ENCODE data around the gene CFAP99.

The CFAP99 gene

DNA sequence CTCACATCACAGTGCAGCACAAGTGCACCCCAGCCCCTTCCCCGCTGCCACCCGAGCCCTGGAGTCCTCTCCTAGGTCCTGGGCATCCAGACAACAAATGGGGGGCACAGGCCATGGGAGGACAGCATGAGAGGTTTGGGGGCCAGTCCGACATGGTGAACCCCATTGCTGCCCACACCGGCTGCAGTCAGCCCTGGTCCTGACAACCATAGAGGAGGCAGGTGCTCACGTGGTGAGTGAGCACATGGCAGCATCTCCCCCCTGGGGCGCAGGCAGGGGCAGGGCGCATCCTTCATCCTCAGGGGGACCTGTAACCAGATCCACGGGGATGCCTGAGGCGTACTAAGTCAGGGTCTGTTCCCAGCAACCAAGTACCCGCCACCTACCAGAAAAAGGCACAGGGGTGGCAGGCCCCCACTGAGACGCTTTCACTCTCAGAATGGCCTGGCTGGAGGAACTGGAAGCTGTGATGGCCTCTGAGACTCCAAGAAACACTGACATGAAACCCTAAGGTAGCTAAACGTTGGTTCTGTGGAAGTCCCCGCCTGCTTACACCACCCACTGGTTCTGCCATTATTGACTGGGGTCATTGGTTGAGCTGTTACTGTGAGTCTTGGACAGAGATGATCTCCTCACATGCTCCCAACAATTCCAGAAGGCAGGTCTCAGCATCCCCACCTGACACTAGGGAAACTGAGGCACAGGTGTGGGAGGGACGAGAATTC lies 6.8 kb upstream of the CFAP99 start:
- peak in 1 of 3 experiments; percentile 23 for DNase-seq (ENCODE audit: low read depth in 3 of 3)

DNA sequence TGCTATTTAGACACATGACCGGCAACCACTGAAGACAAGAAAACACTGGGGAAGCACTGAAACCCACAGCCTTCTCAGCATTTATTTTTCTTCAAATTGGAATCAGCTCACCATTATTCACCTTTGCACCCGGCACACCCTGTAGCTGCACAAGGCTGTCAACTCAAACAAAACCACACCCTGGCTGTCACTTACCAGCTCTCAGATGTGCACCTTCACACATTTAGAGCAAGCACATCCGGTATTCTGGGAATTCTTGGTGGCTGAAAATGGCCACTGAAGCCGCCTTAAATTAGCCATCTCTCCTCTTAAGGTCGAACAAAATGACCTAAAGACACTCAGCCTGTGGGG lies 6.2 kb upstream of the CFAP99 start:
- DNase-seq (ENCODE audit: low read depth in 3 of 3): peak; percentile 50 to 61 (median 53)

DNA sequence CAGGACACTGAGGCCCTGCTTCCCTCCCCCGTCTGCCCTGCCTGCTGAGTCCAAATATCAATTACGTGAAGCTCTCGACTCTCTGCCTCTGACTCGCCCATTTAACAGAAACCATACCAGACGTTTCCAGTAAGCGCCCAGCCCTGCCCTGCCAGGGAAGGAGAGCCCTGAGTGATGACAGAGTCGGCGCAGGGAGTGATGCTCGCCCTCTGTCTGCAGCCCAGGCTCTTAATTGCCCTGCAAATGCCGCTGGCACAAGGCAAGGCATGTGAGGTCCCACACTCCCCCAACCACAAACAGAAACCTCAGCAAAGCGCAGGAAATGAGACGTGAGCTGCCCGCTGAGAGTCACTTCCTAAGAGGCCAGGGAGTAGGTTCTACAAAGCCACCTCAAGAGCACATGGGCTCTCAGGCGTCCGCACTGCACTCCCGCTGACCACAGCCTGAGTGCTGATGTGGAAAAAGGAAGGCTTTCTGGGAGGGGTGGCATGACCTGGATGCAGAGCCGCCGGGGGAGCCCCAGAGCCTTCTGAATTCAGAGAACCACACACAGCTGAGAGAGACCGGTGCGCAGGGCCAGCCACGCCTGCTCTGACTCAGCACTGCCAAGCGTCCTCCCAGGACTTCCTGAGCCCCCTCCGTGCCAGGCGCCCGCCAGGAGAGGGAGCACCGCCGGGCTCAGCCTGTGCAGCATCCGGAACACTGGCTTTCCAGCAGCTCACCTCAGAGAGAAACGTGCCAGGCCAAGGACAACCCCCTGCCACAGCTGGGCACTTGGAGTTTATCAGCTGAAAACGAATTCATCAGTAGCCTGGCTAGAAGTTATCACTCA lies 5.7 kb upstream of the CFAP99 start:
- DNase-seq (ENCODE audit: low read depth in 3 of 3): peak; percentile 53 to 82 (median 63)

DNA sequence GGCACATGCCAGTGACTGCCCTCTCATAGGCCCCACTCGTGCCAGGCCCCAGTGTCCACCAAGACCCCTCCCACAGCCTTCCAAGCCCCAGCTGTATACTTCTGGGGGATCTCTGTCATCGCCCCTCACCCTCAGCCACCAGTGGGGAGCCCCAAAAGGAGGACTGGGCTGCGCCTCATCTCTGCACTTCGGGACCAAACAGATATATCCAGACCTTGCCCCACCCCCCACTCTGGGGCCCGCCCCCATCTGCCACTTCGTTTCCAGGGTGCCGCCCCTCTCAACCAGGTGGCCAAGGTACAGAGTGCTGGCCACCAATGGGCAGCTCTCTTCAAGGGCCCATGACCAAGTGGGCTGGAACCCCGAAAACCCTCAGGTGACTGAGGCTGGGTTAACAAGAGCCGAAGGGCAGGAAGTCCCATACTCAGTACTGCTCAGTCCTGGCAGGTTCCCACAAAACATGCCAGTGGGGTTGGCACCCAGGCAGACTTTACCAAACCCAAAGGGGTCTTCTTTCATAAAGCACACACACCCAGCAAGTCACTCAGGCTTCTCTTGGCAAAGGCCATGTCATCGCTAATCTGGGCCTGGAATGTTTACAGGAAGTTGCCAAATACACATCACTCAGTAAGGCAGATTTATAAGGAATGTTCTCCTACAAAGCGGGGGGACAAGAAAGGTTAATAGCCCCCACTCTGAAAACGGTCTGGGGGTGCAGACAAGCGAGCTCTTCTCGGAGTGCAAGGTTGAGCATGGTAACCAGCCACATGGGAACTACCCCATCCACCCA lies 4.7 kb upstream of the CFAP99 start:
- peak in 1 of 3 experiments; percentile 28 for DNase-seq (ENCODE audit: low read depth in 3 of 3)

DNA sequence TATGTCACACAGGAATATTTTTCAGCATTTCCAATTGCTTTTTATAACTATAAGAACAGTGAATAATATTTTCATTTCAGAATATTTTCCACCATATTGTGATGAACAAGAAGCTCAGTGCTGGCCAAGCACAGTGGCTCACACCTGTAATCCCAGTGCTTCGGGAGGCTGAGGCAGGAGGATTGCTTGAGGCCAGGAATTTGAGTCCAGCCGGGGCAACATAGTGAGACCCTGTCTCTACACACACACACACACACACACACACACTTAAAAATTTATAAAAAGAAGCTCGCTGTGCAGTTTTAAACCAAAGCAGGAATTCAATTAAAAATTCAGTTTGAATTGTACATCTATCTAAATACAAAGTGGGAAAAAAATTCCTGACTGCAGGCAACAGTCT lies 3.5 kb upstream of the CFAP99 start:
- no peak for DNase-seq (ENCODE audit: low read depth in 3 of 3)

DNA sequence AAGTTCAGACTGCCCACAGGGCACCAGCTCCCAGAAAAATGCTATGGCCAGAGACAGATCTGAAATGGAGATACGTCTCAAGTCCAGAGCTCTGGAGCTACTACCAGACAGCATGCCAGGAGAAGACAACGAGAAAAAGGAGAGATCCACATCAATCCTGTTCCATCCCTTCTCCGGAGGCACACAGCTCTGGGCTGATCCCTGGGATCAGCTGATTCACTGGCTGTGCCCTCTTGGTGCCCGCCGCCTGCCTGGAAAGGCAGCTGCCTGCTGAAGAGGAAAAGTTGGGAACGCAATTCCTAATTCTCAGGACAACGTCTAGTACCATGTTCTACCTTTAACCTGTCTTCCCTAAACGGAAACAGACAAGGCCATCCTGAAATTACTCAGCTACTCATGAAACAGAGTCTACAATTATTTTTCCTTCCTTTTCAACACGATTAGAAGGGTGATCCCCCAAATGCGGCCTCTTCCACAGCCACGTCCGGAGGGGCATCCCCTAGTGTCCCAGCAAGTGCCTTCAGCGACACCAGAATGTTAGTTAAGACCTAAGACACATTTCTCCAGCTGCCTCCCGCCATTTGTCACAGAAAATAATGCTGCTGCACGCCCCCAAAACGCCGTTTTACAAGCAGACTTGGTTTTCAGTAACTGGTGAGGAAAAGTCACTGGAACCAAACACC lies 2.7 kb upstream of the CFAP99 start:
- DNase-seq (ENCODE audit: low read depth in 3 of 3): no peak

DNA sequence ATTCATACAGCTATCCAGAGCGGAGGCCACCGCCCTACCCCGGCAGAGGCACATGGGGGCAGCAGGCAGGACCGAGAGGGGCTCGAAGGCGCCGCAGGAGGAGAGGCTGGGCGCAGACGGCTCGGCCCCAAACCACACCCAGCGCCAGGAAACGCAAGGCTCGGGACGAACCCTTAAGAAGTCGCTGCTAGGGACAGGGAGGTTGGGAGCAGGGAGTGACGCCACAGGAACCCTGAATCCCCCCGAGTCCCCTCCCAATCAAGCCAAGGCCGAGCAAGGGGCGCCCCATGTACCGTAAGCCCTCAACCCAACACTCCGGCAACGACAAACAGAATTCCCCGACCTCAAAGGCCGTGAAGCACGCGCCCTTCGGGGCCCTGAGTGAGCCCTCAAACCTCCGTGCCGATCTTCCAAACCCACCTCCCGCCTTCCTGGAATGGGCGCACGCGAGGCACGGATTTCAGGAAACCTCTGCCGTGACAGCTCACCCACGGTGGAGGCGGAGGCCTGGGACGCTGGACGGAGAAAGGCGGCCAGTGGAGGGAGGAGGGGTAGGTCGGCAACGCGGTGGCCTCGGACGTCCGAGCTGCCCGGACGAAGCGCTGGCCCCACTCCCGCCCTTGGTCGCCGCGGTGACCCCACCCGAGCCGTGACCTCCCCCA lies 2.1 kb upstream of the CFAP99 start:
- DNase-seq (ENCODE audit: low read depth in 3 of 3): peak in 1 of 3 experiments; percentile 18

DNA sequence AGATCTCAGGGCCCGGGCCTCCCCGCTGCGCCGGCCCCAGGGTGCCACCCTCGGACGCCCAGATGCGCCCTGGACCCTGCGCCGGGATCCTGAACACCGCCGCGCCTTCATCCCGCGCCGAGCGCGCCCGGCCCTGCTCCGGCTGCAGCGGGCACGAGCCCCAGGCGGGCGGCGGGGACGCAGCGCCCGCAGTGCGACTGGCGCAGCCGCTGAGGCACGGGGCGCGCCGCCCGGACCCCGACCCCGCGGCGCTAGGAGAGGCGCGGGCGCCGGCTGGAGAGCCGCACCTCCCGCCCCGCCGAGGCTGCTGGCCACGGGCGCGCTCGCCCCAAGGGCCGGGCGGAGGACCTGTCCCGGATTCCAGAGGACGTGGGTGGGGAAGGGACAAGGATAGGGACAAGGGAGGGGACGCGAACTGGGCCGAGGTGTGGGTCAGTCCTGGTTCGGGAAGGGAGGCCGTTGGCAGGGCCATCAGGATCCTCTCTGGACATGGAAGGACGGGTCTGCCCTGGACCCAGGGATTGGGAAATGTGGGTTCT lies 1.5 kb upstream of the CFAP99 start:
- peak in 1 of 3 experiments; percentile 14 for DNase-seq (ENCODE audit: low read depth in 3 of 3)

DNA sequence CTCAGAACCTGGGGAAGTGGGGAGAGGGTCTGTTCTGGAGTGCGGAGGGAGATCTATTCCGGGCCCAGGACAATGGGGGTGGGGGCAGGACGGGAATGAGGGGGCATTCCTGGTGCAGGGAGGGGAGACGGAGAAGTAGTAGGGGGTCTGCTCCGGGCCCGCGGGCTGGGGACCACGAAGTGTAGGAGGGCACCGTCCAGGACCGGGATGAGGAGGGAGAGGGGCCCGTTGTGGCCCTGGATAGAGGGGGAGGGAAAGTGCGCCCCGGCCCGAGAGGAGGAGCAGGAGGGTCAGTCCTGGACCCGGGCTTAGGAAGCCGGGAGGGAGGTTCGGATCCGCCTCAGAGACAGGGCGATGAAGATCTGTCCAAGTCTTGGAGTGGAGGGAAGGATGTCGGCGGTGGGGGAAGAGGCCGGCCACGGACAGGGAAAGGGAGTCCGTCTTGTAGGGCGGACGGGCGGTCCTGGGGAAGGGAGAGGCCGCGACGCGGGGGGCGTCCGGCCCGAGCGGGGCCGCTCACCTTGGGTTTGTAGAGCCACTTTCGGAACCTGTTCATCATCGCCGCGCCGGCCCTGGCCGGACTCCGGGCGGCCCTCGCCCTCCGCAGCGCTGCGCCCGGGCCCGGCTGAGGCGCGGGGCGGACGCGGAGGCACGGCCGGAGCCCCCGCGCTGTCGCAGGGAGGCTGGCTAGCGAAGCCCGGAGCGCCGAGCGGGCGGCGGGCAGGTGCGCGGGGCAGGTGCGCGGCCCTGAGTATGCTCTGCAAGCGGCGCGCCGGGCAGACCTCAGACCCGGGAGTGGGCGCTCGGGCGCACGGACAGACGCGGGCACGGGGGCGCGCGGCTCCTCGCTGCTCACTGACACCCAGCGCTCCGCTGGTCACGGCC lies 748 bp upstream of the CFAP99 start, which contains the start of gene ZFYVE28:
Gene ZFYVE28 (minus strand): TSS at position 881 of the 885 bp plus-strand sequence. CDS start 322 bp downstream, at position 559.
- no peak for DNase-seq (ENCODE audit: low read depth in 3 of 3)

DNA sequence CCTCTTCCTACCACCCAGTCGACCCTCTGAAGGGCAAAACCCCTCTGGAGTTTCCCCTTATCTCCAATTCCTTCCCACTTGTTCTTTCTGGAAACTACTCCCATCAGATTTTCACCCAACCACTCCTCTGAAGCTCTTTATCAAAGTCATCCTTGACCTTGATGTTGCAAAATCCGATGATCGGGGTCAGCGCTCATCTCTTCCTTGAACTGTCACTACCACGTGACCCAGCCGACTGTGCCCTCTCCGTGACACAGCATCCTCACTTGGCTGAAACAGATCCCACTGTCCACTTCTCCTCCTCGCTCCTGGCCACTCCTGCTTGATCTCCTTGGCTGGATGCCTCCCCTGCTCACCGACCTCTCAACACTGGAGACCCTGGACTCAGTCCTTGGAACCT lies 1.1 kb downstream of the CFAP99 start:
- no peak for DNase-seq (ENCODE audit: low read depth in 3 of 3)

DNA sequence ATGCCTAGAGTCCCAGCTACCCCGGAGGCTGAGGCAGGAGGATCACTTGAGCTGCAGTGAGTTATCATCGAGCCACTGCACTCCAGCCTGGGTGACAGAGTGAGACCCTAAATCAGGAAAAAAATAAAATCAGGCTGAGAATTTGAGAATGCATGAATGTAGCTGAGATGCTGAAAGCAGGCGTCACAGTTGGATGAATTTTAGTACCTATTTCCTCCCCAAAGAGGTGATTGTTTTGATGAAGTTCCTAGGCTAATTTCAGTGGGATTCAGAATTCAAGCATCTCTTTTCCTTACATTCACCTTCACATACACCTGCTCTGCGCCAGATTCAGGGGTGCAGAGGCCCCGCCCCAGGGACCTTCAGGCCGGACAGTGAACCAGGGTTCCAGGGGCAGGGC lies 3.2 kb downstream of the CFAP99 start:
- DNase-seq (ENCODE audit: low read depth in 3 of 3): no peak

DNA sequence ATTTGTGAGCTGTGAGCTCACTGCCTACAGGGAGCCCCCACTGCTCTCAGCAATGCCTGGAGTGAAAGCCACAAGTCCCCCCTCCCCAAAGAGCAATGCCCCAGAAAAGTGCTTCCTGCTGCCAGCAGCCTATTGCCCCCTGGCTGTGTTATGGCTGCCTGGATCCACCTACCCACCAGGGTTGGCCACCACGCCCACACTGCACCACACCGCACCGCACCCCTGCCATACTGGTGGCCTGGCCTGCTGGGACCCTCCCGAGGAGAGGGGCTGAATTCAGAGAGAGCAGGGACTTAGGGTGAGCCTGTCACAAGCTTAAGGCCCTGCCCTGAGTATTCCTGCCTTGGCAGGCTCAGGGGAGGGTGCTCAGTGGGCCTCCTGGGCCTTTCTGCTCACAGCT lies 4.3 kb downstream of the CFAP99 start:
- DNase-seq (ENCODE audit: low read depth in 3 of 3): no peak

DNA sequence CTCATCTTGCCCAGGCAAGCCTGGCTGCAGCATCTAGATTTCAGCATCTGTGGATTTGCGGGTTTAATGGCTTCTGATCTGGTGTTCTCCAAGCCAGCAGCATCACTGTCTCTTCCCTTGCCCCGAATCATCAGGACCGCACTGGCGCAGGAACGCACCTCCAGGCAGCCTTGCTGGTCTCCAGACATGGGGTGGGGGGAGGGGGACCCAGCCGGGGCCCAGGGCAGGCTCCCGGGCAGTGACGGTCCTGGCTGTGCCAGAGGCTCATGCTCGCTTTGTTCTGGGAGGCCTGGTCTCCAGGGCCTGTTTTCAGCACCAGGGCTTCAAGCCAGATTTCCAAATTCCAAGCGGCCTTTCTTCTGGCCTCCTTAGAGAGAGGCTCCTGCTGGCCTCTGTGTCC lies 4.9 kb downstream of the CFAP99 start:
- DNase-seq (ENCODE audit: low read depth in 3 of 3): no peak

DNA sequence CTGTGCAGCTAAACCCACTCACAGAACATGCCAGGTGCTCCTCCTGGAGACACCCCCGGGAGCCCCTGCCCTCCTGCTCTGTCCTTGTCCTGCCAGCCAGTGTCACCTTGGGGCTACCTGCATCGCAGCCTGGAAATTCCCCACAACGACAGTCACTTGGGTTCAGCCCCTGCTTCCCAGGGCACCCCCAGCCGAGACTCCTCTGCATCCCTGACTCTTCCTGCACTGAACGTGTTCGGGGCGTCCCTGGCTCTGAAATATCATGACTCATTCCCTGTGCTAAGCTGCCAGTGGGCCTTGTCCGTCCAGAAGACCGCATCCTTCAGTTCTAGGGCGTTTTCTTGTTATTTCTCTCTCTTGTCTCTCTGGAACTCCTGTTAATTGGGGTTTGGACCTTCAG lies 5.8 kb downstream of the CFAP99 start:
- no peak for DNase-seq (ENCODE audit: low read depth in 3 of 3)

DNA sequence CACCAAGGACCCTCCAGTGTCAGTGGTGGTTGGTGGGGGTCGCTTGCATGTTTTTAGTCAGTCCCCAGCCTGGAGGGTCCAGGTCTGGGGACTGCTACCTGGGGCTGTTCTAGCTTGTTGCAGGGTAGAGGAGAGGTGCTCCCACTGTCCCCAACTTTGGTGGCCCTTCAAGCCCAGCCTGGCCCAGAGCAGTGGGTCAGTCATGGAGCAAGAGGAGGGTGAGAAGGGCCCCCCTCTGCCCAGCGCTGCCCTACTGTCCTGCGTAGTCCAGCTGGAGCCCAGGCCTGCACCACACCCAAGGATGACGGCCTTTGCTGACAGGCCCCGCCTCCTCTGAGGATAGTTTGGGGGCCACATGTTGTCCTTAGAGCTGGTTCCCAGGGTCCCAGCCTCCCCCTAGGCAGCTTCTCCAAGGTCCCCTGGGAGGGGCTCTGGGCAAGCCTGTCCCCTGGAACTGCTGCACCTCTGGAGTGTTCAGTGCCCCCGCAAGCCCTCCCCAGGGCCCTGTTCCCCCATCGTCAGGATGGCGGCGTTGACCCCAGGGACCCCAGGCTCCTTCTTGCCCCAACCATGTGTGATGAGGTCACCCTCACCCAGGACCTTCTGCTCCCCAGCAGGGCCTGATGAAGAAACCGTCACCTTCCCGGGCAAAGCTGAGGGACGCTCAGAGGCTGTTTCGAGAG lies 6.8 kb downstream of the CFAP99 start:
- DNase-seq (ENCODE audit: low read depth in 3 of 3): no peak

DNA sequence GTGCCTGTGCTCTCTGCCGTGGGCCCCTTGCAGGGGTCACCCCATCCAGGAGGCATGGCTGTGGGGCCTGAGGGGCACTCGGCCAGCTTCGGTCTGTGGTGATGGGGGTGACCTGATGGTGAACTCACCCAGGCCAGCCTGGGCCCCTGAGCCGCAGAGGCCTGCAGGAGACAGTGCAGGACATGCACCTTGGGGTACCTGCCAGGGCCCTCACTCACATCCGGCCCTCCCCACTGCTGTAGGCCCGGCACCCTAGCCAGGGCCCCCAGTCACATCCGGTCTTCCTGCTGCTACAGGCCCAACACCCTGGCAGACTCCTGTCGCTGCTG lies 7.3 kb downstream of the CFAP99 start:
- no peak for DNase-seq (ENCODE audit: low read depth in 3 of 3)

DNA sequence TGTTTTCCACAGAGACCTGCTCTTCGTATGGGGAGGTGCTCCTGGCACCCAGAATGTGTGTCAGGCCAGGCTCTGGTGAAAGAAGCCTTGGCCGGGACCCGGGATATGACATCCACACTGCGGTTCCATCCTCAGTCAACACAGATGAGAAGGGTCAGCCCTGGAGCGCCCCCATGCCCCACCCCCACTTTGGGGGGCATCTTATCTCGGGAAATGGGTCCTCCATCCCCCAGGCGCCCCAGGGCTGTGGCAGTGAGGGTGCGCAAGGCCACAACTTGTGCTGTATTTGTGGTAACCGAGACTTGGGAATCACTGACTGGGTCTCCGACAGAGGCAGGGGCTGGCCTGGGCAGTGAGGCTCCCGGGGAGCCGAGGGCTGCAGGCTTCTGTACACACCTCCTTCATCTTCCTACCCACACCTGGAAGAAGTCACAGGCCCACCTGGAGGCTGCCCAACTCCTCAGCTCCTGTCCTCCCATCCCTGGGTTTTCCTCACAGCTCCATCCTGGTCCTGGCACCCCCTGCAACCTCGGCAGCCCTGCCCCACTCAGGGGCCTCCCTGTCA lies 8.0 kb downstream of the CFAP99 start:
- no peak for DNase-seq (ENCODE audit: low read depth in 3 of 3)

DNA sequence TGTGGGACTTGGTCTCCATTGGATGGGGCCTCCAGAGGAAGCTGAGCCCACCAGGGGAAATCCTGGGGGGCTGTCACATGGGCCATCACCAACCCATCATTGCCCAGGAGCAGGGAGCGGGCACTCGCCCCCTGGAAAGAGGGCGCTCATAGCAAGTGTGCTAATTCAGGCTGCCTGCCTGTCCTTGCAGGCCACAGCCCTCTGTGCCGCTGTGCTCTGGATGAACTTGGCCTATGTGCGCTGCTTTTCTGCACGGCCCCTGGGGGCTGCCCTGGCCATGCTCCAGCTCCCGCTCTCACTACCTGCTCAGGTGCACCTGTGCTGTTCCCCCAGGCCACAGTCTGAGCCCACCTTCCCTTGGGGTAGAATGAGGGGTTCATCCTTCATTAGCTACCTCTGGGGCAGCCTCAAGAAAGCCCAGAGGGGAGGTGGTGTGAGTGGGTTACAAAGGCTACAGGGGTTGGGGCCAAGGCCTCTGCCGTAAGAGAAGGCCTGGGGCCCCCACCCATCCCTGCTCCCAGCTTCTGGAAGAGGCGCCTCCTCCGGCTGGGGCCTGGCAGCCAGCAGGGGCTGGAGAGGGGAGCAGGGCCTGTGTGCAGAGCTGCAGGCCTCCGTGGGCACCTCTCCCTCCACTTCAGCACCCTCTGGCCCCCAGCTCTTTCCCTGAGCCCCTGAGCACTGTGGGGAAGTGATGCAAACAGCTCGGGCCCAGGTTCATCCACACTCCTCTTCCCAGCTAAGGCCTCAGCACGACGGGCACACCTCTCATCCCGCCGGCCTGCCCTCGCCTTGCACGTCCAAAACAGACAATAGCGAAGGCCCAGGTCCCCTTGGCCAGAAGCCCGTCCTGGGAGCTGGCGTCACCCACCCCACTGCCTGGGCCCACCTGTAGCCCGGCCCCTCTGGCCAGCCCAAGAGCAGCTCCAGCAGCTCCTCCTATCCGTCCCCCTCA lies 8.9 kb downstream of the CFAP99 start:
- DNase-seq (ENCODE audit: low read depth in 3 of 3): no peak
